ENCODE measurements around the gene FHIP1A.
A peak's percentile ranks its signal among the peaks of the same experiment; 100 is the strongest.

FHIP1A gene

GRCh38 chr4:151434183-151434860, 25.3 kb downstream of the FHIP1A start:
- H3K23ac ChIP-seq (ENCODE audit: low read length in 2 of 2) = no peak overlapping the region
- no peaks in the 10 kb centered on the region for H3K36me3 ChIP-seq (ENCODE audit: control insufficient read depth in 1 of 2, insufficient read depth in 2 of 2, low read depth in 1 of 2, low read length in 2 of 2)
- no peak overlapping the region for H3K14ac ChIP-seq (ENCODE audit: low read length in 2 of 2)
- peak overlapping the region; percentile 55 for H3K27ac ChIP-seq (ENCODE audit: low read length, poor library complexity, severe bottlenecking)
- no peak overlapping the region for H2BK5ac ChIP-seq (ENCODE audit: low read depth, low read length, poor library complexity, severe bottlenecking)
- no peaks in the 10 kb centered on the region for H3K9me3 ChIP-seq (ENCODE audit: control insufficient read depth, low read length)
- H3K4me3 ChIP-seq (ENCODE audit: insufficient read depth in 1 of 2, low read depth in 1 of 2, low read length in 2 of 2) = no peak overlapping the region
- no peak overlapping the region for H3K4me2 ChIP-seq (ENCODE audit: low read length, poor library complexity, severe bottlenecking)
- peaks cover 0 to 4% of the 10 kb centered on the region in 2 experiments for H3K27me3 ChIP-seq (ENCODE audit: control insufficient read depth in 1 of 2, insufficient read depth in 1 of 2, low read length in 2 of 2)
- no peak for DNase-seq
- H2AK5ac ChIP-seq (ENCODE audit: low read length, severe bottlenecking) = no peak overlapping the region
- no peaks in the 10 kb centered on the region for H3K4me1 ChIP-seq (ENCODE audit: control insufficient read depth, insufficient read depth, low read depth, low read length)
- H4K91ac ChIP-seq (ENCODE audit: low read length) = no peak overlapping the region
- H2BK15ac ChIP-seq (ENCODE audit: low read depth, poor library complexity, severe bottlenecking) = no peak overlapping the region
- peaks cover 12% of the 10 kb centered on the region for H3K79me1 ChIP-seq (replicated peaks; ENCODE audit: low read length, poor library complexity, severe bottlenecking)
- no peak overlapping the region for H2BK12ac ChIP-seq (ENCODE audit: low read length in 2 of 2)
- H3K18ac ChIP-seq (ENCODE audit: low read depth in 1 of 2, low read length in 2 of 2) = no peak overlapping the region
- H4K8ac ChIP-seq (ENCODE audit: low read length) = no peak overlapping the region
- no peak overlapping the region for H2AFZ ChIP-seq (ENCODE audit: low read depth, low read length)
- no peak overlapping the region for H3K9ac ChIP-seq (ENCODE audit: low read length)
- no peak overlapping the region for H2BK120ac ChIP-seq (ENCODE audit: low read depth, low read length)
- H3K4ac ChIP-seq (ENCODE audit: low read depth in 1 of 2, low read length in 2 of 2) = no peak overlapping the region

- Histone ChIP-seq H2AFZ (ENCODE audit: low read depth, low read length) (no peak overlapping the region), H4K91ac (ENCODE audit: low read length) (no peak overlapping the region), H2BK5ac (ENCODE audit: low read depth, low read length, poor library complexity, severe bottlenecking) (no peak overlapping the region), H3K4me3 (ENCODE audit: insufficient read depth in 1 of 2, low read depth in 1 of 2, low read length in 2 of 2) (no peak overlapping the region), H3K27me3 (ENCODE audit: control insufficient read depth in 1 of 2, insufficient read depth in 1 of 2, low read length in 2 of 2) (peaks cover 0 to 5% of the 10 kb centered on the region in 2 experiments), H3K4me2 (ENCODE audit: low read length, poor library complexity, severe bottlenecking) (no peak overlapping the region), H3K4me1 (ENCODE audit: control insufficient read depth, insufficient read depth, low read depth, low read length) (no peaks in the 10 kb centered on the region), H3K9ac (ENCODE audit: low read length) (no peak overlapping the region), H3K79me1 (replicated peaks; ENCODE audit: low read length, poor library complexity, severe bottlenecking) (peaks cover 14% of the 10 kb centered on the region), H3K27ac (ENCODE audit: low read length, poor library complexity, severe bottlenecking) (peak overlapping the region; percentile 26), H3K23ac (ENCODE audit: low read length in 2 of 2) (no peak overlapping the region), H3K14ac (ENCODE audit: low read length in 2 of 2) (no peak overlapping the region), H2BK15ac (ENCODE audit: low read depth, poor library complexity, severe bottlenecking) (no peak overlapping the region), H2AK5ac (ENCODE audit: low read length, severe bottlenecking) (no peak overlapping the region), H2BK12ac (ENCODE audit: low read length in 2 of 2) (no peak overlapping the region), H3K18ac (ENCODE audit: low read depth in 1 of 2, low read length in 2 of 2) (no peak overlapping the region), H3K4ac (ENCODE audit: low read depth in 1 of 2, low read length in 2 of 2) (no peak overlapping the region), H2BK120ac (ENCODE audit: low read depth, low read length) (no peak overlapping the region), H4K8ac (ENCODE audit: low read length) (no peak overlapping the region), H3K9me3 (ENCODE audit: control insufficient read depth, low read length) (no peaks in the 10 kb centered on the region), H3K36me3 (ENCODE audit: control insufficient read depth in 1 of 2, insufficient read depth in 2 of 2, low read depth in 1 of 2, low read length in 2 of 2) (no peaks in the 10 kb centered on the region)
- WGBS = 92% methylated on average over 4 of the region's 4 CpGs
- no peak for DNase-seq
Observed at GRCh38 chr4:151436093-151436518, 27.1 kb downstream of the FHIP1A start.

- no peak overlapping the region for H2BK5ac ChIP-seq (ENCODE audit: low read depth, low read length, poor library complexity, severe bottlenecking)
- no peaks in the 10 kb centered on the region for H3K36me3 ChIP-seq (ENCODE audit: control insufficient read depth in 1 of 2, insufficient read depth in 2 of 2, low read depth in 1 of 2, low read length in 2 of 2)
- no peaks in the 10 kb centered on the region for H3K9me3 ChIP-seq (ENCODE audit: control insufficient read depth, low read length)
- no peak overlapping the region for H2BK15ac ChIP-seq (ENCODE audit: low read depth, poor library complexity, severe bottlenecking)
- H2BK12ac ChIP-seq (ENCODE audit: low read length in 2 of 2) = no peak overlapping the region
- no peak overlapping the region for H3K18ac ChIP-seq (ENCODE audit: low read depth in 1 of 2, low read length in 2 of 2)
- no CpG with 5 or more reads among the region's 1 CpG for WGBS
- DNase-seq = no peak
- H3K23ac ChIP-seq (ENCODE audit: low read length in 2 of 2) = no peak overlapping the region
- no peak overlapping the region for H3K27ac ChIP-seq (ENCODE audit: low read length, poor library complexity, severe bottlenecking)
- no peak overlapping the region for H3K4me3 ChIP-seq (ENCODE audit: insufficient read depth in 1 of 2, low read depth in 1 of 2, low read length in 2 of 2)
- H3K14ac ChIP-seq (ENCODE audit: low read length in 2 of 2) = no peak overlapping the region
- H3K27me3 ChIP-seq (ENCODE audit: control insufficient read depth in 1 of 2, insufficient read depth in 1 of 2, low read length in 2 of 2) = peaks cover 0 to 5% of the 10 kb centered on the region in 2 experiments
- H3K79me1 ChIP-seq (replicated peaks; ENCODE audit: low read length, poor library complexity, severe bottlenecking) = peaks cover 13% of the 10 kb centered on the region
- H4K91ac ChIP-seq (ENCODE audit: low read length) = no peak overlapping the region
- H2AK5ac ChIP-seq (ENCODE audit: low read length, severe bottlenecking) = no peak overlapping the region
- H4K8ac ChIP-seq (ENCODE audit: low read length) = no peak overlapping the region
- H3K9ac ChIP-seq (ENCODE audit: low read length) = no peak overlapping the region
- no peak overlapping the region for H3K4me2 ChIP-seq (ENCODE audit: low read length, poor library complexity, severe bottlenecking)
- H2AFZ ChIP-seq (ENCODE audit: low read depth, low read length) = no peak overlapping the region
- no peaks in the 10 kb centered on the region for H3K4me1 ChIP-seq (ENCODE audit: control insufficient read depth, insufficient read depth, low read depth, low read length)
- no peak overlapping the region for H2BK120ac ChIP-seq (ENCODE audit: low read depth, low read length)
- H3K4ac ChIP-seq (ENCODE audit: low read depth in 1 of 2, low read length in 2 of 2) = no peak overlapping the region
Observed at GRCh38 chr4:151437505-151437904, 28.5 kb downstream of the FHIP1A start.

GRCh38 chr4:151438154-151438553, 29.2 kb downstream of the FHIP1A start:
- no peak overlapping the region for H3K23ac ChIP-seq (ENCODE audit: low read length in 2 of 2)
- H3K27me3 ChIP-seq (ENCODE audit: control insufficient read depth in 1 of 2, insufficient read depth in 1 of 2, low read length in 2 of 2) = peaks cover 0 to 5% of the 10 kb centered on the region in 2 experiments
- H2AFZ ChIP-seq (ENCODE audit: low read depth, low read length) = no peak overlapping the region
- H2BK15ac ChIP-seq (ENCODE audit: low read depth, poor library complexity, severe bottlenecking) = no peak overlapping the region
- no peaks in the 10 kb centered on the region for H3K4me1 ChIP-seq (ENCODE audit: control insufficient read depth, insufficient read depth, low read depth, low read length)
- H3K27ac ChIP-seq (ENCODE audit: low read length, poor library complexity, severe bottlenecking) = no peak overlapping the region
- H3K9ac ChIP-seq (ENCODE audit: low read length) = no peak overlapping the region
- WGBS = 91% methylated on average over 6 of the region's 6 CpGs
- no peak overlapping the region for H2AK5ac ChIP-seq (ENCODE audit: low read length, severe bottlenecking)
- no peak overlapping the region for H3K18ac ChIP-seq (ENCODE audit: low read depth in 1 of 2, low read length in 2 of 2)
- no peak overlapping the region for H2BK12ac ChIP-seq (ENCODE audit: low read length in 2 of 2)
- H3K4ac ChIP-seq (ENCODE audit: low read depth in 1 of 2, low read length in 2 of 2) = no peak overlapping the region
- no peak for DNase-seq
- H2BK120ac ChIP-seq (ENCODE audit: low read depth, low read length) = no peak overlapping the region
- H3K79me1 ChIP-seq (replicated peaks; ENCODE audit: low read length, poor library complexity, severe bottlenecking) = peaks cover 12% of the 10 kb centered on the region
- H3K9me3 ChIP-seq (ENCODE audit: control insufficient read depth, low read length) = no peaks in the 10 kb centered on the region
- no peak overlapping the region for H3K4me3 ChIP-seq (ENCODE audit: insufficient read depth in 1 of 2, low read depth in 1 of 2, low read length in 2 of 2)
- H3K14ac ChIP-seq (ENCODE audit: low read length in 2 of 2) = no peak overlapping the region
- H3K4me2 ChIP-seq (ENCODE audit: low read length, poor library complexity, severe bottlenecking) = no peak overlapping the region
- no peaks in the 10 kb centered on the region for H3K36me3 ChIP-seq (ENCODE audit: control insufficient read depth in 1 of 2, insufficient read depth in 2 of 2, low read depth in 1 of 2, low read length in 2 of 2)
- no peak overlapping the region for H4K8ac ChIP-seq (ENCODE audit: low read length)
- H4K91ac ChIP-seq (ENCODE audit: low read length) = no peak overlapping the region
- H2BK5ac ChIP-seq (ENCODE audit: low read depth, low read length, poor library complexity, severe bottlenecking) = no peak overlapping the region
